Amniotic epithelial cell (primary cell): ENCODE results near the gene RIPOR2.
A peak's percentile ranks its signal among the peaks of the same experiment; 100 is the strongest.

Experiments used
- DNase-seq: peaks from one replicate; pipeline ENCODE4 v3.0.0-alpha.2; 2010; ENCODE audit warnings: low read depth

Gene RIPOR2

DNA sequence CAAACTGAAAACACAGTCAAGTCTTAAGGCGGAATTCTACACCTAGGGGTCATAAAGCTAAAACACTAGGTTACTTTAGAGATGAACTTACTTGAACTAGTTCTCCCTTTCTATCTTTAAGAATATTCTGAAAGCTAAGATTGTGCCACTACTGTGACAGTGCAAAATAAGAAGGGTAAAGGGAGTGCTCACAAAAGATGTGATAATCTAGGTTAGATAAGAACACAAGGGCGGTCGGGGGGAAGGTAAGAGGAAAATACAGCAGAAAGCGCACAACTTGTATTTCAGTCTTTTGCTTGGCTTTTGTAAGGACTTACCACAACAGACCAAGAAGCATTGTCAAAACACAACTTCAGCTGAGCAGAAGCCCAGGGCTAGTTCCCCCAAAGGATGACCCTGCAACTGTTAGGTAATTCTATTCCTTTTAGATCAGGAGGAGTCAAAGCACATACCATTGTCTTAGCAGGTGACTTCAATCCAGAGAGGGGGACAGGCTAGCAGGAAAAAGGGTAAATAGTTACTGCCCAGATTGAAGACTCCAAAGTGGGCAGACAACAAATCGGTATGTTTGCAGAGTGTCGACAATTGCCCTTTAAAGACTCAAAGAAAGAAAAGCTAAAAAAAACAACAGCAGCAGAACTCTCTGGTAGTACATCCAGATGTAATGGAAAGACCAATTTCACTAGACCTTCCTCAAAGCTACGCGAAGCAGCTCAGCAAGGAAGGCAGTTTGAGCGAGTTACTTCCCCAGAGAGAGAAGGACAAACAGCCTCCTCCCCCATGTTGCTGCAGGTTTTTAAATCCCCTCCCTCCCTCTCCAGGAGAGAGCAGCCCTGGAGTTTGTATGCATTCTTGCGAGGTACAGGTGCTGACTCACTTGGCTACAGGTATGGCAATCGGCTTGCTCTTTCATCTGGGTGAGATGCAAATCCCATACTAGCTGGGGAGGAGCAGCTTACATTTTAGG lies 59.0 kb downstream of the RIPOR2 start:
- DNase-seq: no peak

DNA sequence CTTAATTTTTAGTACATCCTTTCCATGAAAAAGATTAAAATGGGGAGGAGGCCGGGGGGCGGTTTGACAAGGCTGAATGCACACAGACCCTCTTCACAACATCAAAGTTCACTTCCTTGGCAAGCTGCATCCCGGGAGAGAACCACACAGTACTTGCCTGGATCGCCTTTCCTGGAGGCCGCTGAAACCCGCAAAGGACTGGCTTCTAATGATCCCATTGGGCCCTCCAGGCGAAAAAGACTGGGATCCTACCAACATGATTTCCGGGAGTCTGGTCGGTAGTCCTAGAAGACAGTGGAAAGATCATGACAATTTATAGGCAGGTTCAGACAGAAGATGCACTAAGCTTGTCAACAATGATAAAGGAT lies 60.2 kb downstream of the RIPOR2 start:
- DNase-seq: no peak

DNA sequence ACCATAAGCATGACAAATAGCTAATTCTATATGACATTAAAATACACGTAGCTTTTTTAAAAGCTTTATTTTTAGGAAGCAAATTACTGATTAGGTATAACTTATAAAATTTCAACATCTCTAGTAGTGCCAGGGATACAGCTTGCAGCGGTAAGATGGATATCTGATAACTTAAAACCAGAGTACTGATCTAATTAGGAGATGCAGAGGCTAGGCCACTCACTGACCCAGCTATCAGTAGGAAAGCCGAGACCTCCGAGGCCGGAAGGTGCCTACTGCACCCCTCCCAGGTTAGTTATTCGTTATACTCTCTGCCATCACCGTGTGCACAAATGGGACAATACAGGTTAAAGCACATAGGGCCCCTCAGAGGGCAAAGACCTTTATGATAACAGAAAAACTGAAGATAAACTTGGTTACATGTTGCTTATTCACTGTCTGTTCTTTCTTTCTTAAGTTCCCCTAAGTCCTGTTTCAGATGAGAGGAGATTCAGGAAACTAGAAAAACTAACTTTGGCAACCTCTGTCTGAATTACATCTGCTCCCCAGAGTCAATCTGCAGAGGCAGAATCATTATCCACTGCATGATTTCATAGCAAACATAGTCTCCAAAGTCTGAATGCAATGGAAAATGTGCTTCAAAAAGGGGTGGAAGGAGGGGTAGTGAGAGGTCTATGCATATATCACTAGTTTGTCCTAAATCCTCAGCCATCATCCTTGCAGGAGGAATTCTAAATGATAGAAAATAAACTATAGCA lies 60.8 kb downstream of the RIPOR2 start:
- no peak for DNase-seq

DNA sequence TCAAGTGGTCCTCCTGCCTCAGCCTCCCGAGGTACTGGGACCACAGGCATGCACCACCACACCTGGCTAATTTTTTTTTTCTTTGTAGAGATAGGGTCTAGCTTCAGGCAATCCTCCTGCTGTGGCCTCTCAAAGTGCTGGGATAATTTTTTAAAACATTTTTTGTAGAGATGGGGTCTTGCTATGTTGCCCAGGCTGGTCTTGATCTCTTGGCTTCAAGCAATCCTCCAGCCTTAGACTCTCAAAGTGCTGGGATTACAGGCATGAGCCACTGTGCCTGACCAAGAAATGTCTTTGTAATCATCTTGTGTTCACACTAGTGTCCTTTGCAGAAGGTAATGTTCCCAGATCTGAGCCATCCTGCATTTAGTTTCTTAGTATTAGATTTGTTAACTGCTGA lies 61.6 kb downstream of the RIPOR2 start:
- DNase-seq: no peak

DNA sequence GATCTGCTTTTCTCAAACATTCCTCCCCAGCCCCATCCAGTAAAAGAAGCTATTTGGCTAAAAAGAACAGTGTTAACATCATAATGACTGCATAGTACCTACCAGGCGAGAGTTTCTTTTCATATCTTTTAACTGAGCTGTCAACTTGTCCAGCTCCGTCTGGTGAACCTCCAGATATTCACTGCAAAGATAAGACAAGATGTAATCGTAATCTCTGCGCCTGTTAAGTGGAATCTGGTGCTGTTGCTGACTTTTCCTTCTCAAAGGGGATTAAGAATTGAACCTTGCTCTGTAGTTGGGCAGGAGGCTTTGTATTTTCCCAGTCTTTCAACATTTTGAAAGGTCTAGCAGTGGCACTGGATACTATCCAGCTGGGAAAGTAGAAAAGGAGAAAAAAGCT lies 63.0 kb downstream of the RIPOR2 start:
- DNase-seq: peak; percentile 90

DNA sequence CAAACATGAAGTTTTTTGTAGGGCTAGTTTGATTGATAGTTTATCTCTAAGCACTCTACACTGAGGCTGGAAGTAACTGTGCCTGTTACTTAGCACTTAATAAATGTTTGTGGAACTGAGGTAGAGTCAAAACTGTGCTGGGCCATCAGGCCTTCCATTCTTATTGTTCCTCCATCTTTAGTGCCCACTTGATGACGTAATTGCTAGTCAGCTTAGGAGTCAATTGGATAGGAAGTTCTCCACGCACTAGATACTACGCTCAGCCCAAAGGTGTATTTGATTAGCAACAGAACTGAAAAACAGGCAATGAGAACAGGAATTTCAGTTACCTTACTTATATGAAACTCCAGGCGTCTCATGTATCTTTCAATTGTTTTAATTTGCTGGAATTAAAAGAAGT lies 67.0 kb downstream of the RIPOR2 start:
- DNase-seq: no peak

DNA sequence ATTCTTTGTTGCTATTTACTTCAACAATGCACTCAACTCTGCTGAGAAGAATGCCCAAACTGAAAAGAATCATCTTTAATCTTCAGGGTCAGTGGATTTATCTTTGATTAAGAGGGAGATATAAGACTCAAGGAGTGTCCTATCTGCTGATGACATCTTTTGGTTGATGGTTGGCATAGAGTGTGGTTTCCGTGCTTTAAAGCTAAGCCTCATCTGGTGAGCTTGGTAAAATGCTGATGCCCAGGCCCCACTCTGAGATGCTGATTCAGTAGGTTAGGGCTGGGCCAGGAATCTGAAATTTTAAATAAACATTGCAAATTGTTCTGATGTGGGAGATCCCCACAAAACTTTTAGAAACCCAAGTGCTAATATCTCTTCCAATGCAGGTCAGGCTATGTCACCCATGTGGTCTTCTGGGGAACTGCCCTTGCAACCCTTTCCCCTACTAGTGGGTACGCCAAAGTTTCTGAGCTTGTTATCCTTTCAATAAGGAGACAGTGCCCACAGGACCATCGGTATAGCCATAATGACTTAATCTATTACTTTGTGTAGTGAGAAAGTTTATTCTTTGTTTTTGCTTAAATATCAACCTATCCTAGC lies 68.6 kb downstream of the RIPOR2 start:
- DNase-seq: no peak

DNA sequence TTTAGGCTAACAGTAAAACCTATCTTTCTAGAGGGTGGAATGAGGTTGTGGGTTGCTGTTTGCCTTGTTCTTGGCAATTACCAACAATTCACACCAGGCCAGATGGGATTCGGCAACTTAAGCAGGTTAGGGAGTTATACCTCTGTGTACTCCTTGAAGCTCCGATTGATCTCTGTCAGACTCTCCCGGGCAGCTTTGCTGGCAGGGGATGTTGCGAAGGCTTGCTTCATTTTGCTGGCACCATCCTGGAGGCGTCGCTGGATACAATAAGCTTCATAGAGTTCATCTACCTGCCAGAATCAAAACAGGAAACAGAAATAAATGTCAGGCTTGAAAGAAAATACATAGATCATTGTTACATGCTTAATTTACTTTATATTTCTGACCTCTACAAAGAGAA lies 70.6 kb downstream of the RIPOR2 start:
- no peak for DNase-seq

DNA sequence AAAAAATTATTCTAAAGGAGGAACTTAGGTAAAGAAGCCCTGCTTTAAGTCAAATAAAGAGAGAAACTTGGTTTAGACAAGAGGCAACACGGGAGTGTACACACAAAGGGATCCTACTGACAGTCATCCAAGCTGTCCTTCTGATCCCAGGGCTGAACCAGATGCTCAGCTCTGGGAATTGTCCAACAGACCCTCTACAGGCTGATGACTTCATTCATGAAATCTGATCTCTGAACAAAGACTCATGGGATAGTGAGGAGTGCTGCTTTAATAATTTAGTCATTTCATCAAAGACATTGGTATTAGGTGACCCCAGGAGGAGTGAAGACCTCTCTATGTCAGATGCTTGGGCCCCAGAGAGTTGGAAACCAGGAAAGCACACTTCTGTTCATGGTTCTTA lies 71.4 kb downstream of the RIPOR2 start:
- DNase-seq: no peak

DNA sequence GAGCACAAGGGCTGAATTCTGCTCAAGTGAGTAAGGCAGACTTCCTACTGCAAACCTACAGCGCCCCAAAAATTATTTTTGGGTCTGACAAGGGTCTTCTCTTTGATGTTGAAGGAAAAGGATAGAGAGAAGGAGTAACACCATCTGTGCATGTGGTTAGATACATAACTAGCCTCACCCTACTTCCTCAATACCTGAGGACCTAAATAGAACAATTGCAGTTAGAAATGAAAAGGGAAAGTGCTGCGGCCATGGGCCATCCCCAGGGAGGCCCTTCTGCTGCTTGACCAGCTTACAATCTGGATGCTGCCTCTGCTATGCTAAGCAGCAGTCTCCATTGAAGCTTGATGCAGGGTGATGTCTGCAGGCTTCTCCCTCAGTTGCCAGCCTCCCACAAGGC lies 73.8 kb downstream of the RIPOR2 start:
- DNase-seq: no peak

DNA sequence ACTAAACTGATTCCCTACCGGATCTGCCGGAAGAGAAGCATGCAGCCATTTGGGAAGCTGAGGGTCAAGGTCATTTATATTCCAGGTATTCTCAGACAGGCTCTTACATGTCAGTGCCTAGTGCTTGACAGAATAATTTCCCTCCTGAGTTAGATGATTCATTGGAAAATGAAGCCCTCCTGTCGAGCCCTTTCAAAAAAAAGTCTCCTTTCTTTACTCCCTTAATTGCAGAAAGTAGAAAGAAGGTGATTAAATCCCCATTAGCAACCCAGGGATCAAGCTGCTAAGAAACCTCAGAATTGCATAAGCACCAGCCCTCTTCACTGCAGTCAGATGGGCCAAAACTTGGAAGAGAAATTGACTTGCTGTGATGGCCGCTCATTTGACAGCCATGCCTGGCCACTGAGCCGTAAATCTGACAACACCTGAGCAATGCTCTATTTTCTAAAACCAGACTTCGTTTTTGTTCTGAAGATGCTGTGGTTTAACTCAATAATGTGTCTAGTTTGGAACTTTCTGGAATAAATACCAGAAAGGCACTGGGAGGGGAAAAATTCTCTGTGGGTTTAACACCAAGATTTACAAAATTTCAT lies 76.1 kb downstream of the RIPOR2 start:
- DNase-seq: no peak

DNA sequence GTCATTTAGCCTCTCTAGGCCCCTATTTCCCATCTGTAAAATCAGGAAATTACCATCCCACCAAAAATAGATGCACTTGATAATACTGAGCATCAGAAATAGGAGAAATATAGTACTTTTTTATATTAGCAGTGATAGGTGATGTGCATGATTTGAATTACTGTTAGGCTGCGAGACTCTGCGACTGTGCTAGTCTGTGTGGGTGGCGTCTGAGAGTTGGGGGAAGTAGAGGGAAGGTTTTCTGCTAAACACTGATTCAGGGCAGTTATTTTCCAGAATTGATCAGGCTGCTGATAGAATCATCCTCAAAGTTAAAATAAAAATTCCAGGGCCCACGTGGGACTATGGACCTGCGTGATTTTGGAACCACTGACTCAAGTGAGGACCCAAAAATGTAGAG lies 76.6 kb downstream of the RIPOR2 start:
- no peak for DNase-seq

DNA sequence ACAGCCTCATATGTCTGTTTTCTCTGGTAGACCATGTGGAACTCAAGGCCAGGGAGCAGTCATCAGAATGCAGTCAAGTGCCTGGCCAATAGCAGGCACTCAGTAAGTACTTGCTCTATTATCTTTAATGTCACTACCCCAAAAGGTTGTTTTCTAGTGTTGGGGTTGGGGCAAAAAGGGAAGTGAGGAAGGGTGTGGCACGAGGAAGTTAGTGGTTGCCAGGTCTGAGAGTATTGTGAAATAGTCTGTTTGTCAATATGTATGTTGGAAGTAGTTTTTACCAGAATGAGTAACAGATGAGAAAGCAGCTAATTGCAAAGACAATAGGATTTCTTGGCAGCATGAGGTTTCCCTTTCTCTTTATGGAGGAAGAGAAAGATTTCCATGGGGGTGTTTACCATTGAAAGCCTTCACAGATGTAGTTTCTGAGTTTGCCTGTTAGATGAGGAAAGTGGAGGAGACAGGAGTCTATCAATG lies 77.5 kb downstream of the RIPOR2 start:
- DNase-seq: peak; percentile 50

DNA sequence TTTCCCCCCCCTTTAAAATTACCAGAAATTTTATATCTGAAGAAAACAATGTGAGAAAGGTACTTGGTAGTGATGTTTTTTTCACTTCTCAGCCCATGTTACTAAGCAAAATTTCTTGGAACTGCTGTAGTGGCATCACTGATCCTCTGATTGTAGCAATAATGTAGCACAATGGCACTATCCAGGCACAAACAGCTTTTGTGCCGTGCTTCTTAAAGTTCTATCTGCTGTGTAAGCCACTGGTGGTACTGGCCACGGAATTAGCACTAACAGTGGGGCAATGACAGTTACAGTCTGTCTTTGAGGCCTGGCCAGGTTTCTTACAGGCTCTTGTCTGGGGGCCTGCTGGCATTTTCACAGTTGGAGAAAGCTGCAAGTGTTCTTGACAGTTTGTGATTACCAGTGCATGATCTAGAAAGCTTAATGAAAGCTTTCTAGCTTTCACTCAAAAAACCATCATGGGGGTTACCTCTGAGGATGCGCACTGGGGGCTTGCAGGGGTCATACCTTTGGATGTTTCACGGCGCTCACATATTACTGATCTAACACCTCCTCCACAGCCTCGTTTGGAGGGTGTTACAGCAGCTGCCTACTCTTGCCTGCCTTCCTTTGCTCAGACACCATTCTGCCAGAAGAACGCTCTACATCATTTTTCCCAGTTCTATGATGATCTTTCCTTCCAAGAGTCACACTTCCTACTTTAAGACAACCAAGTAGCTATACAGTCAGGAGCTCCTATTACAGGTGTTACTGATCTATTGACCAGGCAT lies 78.7 kb downstream of the RIPOR2 start:
- DNase-seq: no peak

DNA sequence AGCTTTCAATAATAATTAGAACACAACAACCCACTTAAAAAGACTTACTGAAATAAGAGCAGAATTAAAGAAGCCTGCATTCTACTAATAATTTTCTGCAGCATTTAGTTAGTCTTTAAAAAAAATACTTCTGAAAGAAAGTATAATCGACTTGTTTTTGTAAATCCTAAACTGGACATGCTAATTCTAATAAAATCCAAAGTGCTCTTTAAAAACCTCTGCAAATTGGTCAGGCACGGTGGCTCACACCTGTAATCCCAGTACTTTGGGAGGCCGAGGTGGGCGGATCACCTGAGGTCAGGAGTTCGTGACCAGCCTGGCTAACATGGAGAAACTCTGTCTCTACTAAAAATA lies 79.5 kb downstream of the RIPOR2 start:
- DNase-seq: no peak

DNA sequence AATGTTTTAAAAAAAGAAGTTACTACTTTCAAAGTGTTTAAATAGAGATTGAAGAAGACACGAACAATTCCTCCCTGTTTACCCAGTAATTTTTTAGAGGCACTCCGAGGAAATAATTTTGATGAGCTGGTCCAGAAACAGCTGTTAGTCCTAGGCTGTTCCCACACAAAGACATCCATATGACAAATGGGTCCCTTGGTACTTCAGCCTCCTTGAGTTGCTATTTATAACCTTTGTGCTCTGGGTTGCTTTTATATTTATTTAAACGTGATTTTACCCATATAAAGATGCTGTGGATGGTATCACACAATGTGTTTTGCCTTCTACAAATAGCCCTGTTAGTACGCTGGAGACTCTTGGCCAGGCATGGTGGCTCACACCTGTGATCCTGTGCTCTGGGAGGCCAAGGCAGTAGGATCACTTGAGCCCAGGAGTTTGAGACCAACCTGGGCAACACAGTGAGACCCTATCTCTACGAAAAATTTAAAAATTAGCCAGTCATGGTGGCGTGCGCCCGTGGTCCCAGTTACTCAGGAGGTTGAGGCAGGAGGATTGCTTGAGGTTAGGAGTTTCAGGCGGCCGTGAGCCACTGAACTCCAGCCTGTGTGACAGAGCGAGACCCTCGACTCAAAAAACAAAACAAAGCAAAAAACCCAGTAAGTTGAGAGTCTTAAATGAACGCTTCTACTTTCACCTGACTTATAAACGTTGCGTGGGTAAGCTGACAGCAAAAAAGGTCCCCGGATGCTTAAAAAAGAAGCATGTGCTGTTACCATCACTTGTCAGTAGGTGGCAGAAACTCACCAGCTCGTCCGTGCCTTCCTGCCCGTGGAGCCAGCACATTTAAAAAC lies 80.1 kb downstream of the RIPOR2 start:
- peak; percentile 68 for DNase-seq

DNA sequence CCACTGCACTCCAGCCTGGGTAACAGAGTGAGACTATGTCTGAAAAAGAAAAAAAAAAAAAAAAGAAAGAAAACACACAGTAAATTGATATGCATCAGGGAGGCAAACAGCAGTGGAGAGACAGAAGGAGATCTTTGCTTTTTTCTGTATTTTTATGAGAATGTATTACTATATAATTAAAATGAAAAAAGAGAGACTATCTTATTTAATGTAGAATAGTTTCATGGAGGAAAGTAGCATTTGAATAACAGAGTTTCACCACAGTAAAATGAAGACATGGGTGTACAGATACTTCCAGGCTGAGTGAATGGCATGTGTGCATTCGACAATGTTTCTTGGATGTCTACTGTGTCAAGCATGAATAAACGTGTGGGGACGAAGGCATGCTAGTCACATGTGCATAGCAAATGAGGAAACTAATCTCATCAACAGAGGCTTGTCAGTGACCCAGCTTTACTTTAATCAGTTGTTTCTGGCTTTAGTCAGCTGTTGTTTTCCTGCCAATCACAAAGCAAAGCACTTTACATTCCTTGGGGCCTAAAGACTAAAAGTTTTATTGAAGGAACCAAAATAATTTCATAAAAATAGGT lies 81.6 kb downstream of the RIPOR2 start:
- DNase-seq: no peak

DNA sequence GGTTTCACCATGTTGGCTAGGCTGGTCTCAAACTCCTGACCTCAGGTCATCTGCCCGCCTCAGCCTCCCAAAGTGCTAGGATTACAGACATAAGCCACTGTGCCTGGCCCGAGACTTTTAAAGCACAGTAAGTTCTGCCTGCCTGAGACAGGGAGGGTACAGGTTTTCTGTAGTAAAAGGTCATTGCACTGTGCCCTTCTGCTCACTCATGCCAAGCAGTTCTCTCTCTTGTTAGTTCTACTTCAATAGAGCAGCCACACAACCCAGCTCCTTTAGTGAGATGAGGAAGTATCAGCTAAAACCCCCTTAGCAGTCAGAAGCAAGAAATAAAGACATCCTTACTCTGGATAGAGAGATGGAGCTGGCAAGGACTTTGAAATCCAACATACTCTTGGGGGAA lies 84.7 kb downstream of the RIPOR2 start:
- DNase-seq: no peak

DNA sequence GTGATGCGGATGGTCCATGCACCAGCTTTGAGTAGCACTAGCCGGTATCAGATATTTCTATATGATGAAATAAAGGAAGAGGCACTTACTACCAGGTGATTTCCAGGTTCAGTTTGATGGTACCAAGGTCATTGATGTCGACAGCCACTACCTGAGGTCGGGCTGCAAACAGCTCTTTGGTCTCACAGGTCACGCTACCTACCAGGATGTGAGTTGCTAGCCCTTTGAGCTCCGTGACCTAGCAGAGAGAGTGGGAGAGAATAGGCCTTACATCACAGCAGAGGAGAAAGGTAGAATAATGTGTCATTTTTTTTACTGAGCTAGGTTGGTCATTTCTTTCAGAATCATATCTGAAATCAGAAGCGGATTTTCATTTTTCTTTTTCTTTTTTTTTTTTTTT lies 86.0 kb downstream of the RIPOR2 start:
- DNase-seq: no peak

DNA sequence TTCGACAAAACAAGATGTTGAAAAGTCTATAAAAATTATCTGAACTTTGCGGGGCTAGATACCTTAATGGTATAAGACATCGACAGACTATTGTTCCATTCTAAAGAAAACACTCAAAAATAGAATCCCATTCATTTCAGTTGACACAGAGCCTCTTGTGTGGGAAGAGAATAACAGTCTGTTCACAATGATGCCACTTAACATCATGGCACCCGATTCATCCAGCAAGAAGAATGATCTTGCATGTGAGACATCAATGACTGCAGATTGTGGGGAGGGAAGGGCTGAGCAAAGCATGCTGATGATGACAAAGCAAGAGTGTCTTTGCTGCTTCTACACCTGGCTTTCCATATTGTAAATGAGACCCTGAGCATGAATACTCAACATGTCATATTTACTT lies 87.3 kb downstream of the RIPOR2 start:
- DNase-seq: no peak
